Endothelial cell of umbilical vein (primary cell): ENCODE data around the gene SNX10.

Experiments
- CTCF ChIP-seq, 2 donors: IDR thresholded peaks; 1 replicate in 1 of 2; 2 replicates in 1 of 2; pipeline ENCODE4 v1.5.1; 2011; ENCODE audit warnings: low read length in 2 of 2, mild to moderate bottlenecking in 2 of 2, moderate library complexity in 2 of 2, control low read depth in 1 of 2, inconsistent platforms in 1 of 2, low read depth in 1 of 2; ENCODE audit not compliant: insufficient read depth in 1 of 2; ENCODE audit errors: extremely low read depth in 1 of 2
- EZH2 ChIP-seq: IDR thresholded peaks from 2 replicates; pipeline ENCODE4 v1.6.1; 2012; ENCODE audit warnings: borderline replicate concordance, low read depth, mild to moderate bottlenecking, moderate library complexity, low read length, inconsistent platforms; ENCODE audit not compliant: severe bottlenecking
- POLR2A ChIP-seq: IDR thresholded peaks from 2 replicates; pipeline ENCODE4 v1.6.1; 2012; ENCODE audit warnings: low read depth, mild to moderate bottlenecking, control low read depth, low read length
- POLR2AphosphoS5 ChIP-seq: IDR thresholded peaks from 2 replicates; pipeline ENCODE4 v1.6.1; 2012; ENCODE audit warnings: low read depth, mild to moderate bottlenecking, control low read depth, low read length, moderate library complexity; ENCODE audit not compliant: insufficient read depth

DNA sequence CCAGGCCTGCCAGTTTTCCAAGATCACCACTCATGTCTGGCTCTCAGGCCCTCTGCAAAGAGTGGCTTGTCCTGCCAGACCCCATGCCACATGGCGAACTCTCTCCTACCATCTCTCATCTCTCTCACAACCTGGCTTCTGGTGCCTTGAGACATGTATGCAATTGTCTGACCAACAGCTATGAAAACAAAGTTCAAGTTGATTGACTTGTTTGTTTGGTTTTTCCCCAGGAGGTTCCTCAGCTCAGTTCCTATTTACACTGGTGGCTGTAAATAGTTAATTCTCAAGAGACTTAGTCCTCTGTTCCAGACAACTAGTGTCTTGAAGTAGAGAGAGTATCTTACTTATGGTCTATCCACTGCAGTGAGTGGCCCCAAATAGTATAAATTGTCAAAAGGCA lies 131.8 kb downstream of the SNX10 start:
- TF ChIP-seq CTCF (IDR thresholded peaks at IDR 0.05; ENCODE audit: extremely low read depth in 1 of 2, insufficient read depth in 1 of 2, low read depth in 1 of 2, low read length in 2 of 2) = no peak
- TF ChIP-seq POLR2A = no peak
- no peak for TF ChIP-seq EZH2
- no peak for TF ChIP-seq POLR2AphosphoS5
